Activated CD8-positive, alpha-beta memory T cell treated with anti-CD3 and anti-CD28 coated beads, Interleukin-2, amount 10 ng/mL, durations not matched to agents 7 days and 5 days (primary cell): Measurements from ENCODE around the gene SHISAL2A. TPM values are rescaled to one million over a fixed set of nuclear protein-coding genes. Genes with fewer than 3 reads are reported as not detected.

Experiments used
- ATAC-seq: fragments of 150-1000 bp; cut with Tn5 transposase; one replicate; pipeline ENCODE4 v1.10.0; 2021; ENCODE audit warnings: moderate library complexity
- CTCF ChIA-PET: fragments of 350-600 bp; sonication (Branson Sonifier 250); formaldehyde crosslinking; loops from one replicate; lab custom pipeline; 2021; ENCODE audit warnings: antibody characterized with exemption; lab: Charles Lee
- DNase-seq: peaks from one replicate; pipeline ENCODE4 v3.0.0-alpha.2; 2020
- H3K27ac Mint-ChIP-seq: one replicate; pipeline ENCODE4 v1.8.0; 2021; ENCODE audit warnings: mild to moderate bottlenecking, mixed read lengths
- H3K27me3 Mint-ChIP-seq: one replicate; pipeline ENCODE4 v1.8.0; 2021; ENCODE audit warnings: mixed read lengths
- H3K36me3 Mint-ChIP-seq: one replicate; pipeline ENCODE4 v1.8.0; 2021; ENCODE audit warnings: mild to moderate bottlenecking, mixed read lengths
- H3K4me1 Mint-ChIP-seq: one replicate; pipeline ENCODE4 v1.8.0; 2021; ENCODE audit warnings: mixed read lengths
- H3K4me3 Mint-ChIP-seq: one replicate; pipeline ENCODE4 v1.8.0; 2021; ENCODE audit warnings: mild to moderate bottlenecking, moderate library complexity, mixed read lengths
- H3K9me3 Mint-ChIP-seq: one replicate; pipeline ENCODE4 v1.8.0; 2022; ENCODE audit warnings: low read depth, mixed read lengths
- total RNA-seq, 2 experiments: library from RNA; stranded (reverse); gene quantifications; one replicate each; pipeline ENCODE4 v1.2.3, GENCODE V29; 2021

Gene SHISAL2A
- total RNA-seq, 2 experiments from 2014 or later = 5.7 to 11.0 TPM

DNA sequence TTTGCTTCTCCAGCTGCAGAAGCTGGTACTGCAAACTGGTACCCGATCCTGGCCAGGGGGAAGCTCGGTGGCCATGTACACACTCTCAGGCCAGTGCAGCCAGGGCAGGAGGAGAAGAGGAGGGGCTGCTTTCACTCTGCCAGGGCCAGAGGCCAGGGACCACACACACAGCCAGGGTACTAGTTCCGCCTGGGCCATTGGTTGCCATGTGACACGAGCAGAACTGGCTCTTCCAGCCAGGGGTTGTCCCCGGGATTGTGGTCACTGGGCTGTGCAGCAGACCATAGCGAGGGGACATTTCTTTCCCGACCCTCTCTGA lies 3.7 kb upstream of the SHISAL2A start:
- H3K27me3 Mint-ChIP-seq = peaks cover 3% of the 10 kb centered on the region
- ATAC-seq (no peak), DNase-seq (no peak)
- H3K9me3 Mint-ChIP-seq = no peaks in the 10 kb centered on the region
- no peak overlapping the region for H3K27ac Mint-ChIP-seq
- CTCF ChIA-PET = no interaction called here
- H3K4me1 Mint-ChIP-seq = peaks cover 20% of the 10 kb centered on the region
- no peaks in the 10 kb centered on the region for H3K36me3 Mint-ChIP-seq
- no peak overlapping the region for H3K4me3 Mint-ChIP-seq

DNA sequence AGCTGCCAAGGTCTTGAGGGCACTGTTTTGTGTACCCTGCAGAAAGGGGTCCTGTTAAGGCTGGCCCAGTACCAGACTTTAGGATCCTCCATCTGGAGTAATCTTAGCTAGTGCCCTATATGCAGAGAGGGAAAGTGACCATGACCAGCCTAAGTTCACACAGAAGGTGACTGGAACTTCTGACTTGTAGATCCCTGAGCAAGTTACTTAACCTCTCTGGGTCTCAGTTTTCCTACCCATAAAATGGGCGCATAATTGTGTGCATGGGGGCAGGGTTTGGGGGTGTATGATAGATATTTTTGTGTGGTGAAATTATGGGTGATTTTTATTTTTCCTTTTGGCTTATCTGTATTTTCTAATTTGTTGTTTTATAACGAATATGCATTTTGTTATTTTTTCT lies 3.3 kb upstream of the SHISAL2A start:
- ATAC-seq (no peak), DNase-seq (no peak)
- CTCF ChIA-PET = no interaction called here
- Mint-ChIP-seq H3K27me3 (peaks cover 3% of the 10 kb centered on the region), H3K4me1 (peaks cover 23% of the 10 kb centered on the region), H3K36me3 (no peaks in the 10 kb centered on the region), H3K9me3 (no peaks in the 10 kb centered on the region), H3K4me3 (no peak overlapping the region), H3K27ac (no peak overlapping the region)

DNA sequence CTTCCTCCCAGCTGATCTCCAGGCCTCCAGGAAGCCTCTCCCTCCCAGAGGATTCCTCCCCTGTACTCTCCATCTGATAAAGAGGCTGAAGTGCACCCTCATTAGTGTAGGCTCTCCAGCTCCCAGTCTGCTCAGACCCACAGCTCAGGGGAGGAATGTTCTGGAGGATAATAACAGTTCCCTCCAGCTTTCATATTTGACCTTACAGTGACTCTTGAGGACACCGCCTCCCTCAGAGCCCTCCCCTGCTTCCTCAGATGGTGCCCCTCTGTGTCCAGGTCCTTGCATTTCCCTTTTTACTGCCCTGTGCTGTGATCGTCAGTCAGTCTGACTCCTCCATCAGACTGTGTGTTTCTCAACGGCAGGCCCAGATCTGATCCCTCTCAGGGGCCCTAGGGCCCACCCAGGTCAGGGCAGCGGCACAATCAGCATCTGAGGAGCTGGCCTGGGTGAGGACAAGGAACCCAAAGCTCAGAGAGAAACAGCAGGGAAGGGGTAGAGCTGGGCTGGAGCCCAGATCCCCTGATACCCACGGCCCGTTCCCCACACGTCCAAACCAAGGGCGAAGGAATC lies 1.1 kb upstream of the SHISAL2A start:
- Mint-ChIP-seq H3K27ac (peak overlapping the region; percentile 83), H3K4me3 (peak overlapping the region; percentile 76), H3K36me3 (no peaks in the 10 kb centered on the region), H3K4me1 (peaks cover 42% of the 10 kb centered on the region), H3K9me3 (no peaks in the 10 kb centered on the region), H3K27me3 (peaks cover 3% of the 10 kb centered on the region)
- ATAC-seq = peak; percentile 4
- DNase-seq = no peak
- CTCF ChIA-PET = interaction anchor here (1.3 to 1.6 kb wide), 2 partner anchors 10 to 54 kb away, joined by 4 read pairs; no protein-coding TSS in a partner anchor

DNA sequence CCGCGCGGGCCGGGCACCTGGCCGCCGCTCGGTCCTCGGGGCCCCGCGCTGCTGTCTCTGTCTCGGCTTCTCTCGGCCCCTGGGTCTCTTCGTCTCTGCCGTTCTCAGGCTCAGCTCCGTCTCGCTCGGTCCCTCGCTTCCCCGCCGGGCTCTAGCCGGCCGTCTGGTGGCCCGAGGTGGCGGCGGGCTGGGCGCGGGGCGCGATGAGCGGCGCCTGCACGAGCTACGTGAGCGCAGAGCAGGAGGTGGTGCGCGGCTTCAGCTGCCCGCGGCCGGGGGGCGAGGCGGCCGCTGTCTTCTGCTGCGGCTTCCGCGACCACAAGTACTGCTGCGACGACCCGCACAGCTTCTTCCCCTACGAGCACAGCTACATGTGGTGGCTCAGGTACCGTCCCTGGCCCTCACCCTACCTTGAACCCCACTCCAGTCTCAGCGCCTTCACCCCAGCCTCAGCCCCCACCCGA lies 355 bp downstream of the SHISAL2A start:
- peak overlapping the region; percentile 76 for H3K4me3 Mint-ChIP-seq
- H3K36me3 Mint-ChIP-seq = peaks cover 3% of the 10 kb centered on the region
- peaks cover 3% of the 10 kb centered on the region for H3K27me3 Mint-ChIP-seq
- H3K9me3 Mint-ChIP-seq = no peaks in the 10 kb centered on the region
- CTCF ChIA-PET = interaction anchor here (1.0 to 1.5 kb wide), 2 partner anchors 15 to 265 kb away, joined by 3 read pairs; no protein-coding TSS in a partner anchor
- ATAC-seq (peak; percentile 18), DNase-seq (peak; percentile 56)
- peak overlapping the region; percentile 85 for H3K27ac Mint-ChIP-seq
- peaks cover 57% of the 10 kb centered on the region for H3K4me1 Mint-ChIP-seq

DNA sequence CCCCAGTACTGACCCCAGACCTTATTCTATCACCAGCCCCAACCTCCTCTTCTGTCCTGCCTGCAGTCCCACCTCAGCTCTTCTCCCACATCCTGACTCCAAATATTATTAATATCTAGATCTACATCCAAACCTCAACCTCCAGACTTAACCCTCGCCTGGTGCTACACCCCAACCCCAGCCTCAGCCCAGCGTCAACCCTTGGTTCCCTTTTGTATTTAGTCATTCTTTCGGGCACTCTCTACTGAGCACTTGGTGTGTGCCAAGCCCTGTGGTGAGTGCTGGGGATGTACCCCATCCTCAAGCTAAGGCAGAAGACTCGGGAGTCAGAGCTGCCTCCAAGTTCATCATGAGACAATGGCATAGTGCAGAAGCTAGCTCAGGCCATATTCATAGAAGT lies 1.1 kb downstream of the SHISAL2A start:
- H3K27ac Mint-ChIP-seq = peak overlapping the region; percentile 85
- no peaks in the 10 kb centered on the region for H3K9me3 Mint-ChIP-seq
- peaks cover 3% of the 10 kb centered on the region for H3K27me3 Mint-ChIP-seq
- CTCF ChIA-PET = interaction anchor here (1.5 to 2.2 kb wide), 3 partner anchors 14 to 81 kb away, joined by 3 to 6 read pairs (median 4); partner anchors contain the start of gene TUT4
- ATAC-seq = no peak
- peaks cover 61% of the 10 kb centered on the region for H3K4me1 Mint-ChIP-seq
- H3K4me3 Mint-ChIP-seq = peak overlapping the region; percentile 76
- DNase-seq = peak; percentile 50
- peaks cover 4% of the 10 kb centered on the region for H3K36me3 Mint-ChIP-seq

DNA sequence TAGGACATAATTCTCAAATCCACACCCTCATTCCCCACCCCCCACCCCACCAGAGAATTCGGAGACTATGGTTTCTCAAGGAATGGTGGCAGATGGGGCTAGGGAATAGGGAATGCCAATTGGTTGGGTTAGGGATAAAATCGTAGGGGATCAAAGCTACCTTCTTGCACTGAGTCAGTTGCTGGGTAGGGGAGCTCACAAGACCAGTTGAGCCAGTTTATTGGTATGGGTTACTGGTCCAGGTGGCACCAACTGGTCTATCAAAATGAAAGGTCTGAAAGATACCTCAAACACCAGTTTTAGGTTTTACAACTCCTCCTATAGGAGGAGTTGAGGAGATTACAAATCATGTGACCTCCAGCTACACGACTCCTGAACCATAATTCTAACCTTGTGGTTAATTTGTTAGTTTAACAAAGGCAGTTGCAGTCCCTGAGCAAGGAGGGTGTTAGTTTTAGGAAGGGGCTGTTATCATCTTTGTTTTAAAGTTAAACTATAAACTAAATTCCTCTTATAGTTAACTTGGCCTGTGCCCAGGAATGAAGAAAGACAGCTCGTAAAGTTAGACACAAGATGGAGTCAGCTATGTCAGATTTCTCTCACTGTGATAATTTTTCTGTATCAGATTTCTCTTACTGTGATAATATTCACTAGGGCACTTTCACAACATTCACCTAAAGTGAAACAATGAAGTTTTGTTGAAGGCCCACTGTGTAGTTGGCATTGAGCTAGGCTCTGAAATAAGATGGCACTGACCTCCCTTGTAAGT lies 2.5 kb downstream of the SHISAL2A start:
- Mint-ChIP-seq H3K36me3 (peaks cover 6% of the 10 kb centered on the region), H3K27me3 (peaks cover 3% of the 10 kb centered on the region), H3K9me3 (no peaks in the 10 kb centered on the region), H3K27ac (peak overlapping the region; percentile 85), H3K4me1 (peaks cover 60% of the 10 kb centered on the region), H3K4me3 (peak overlapping the region; percentile 38)
- DNase-seq = no peak
- ATAC-seq = no peak
- CTCF ChIA-PET = interaction anchor here (0.7 to 2.2 kb wide), 6 partner anchors 8 to 232 kb away, joined by 3 to 6 read pairs (median 4); partner anchors contain the start of genes ORC1, PRPF38A and TUT4

DNA sequence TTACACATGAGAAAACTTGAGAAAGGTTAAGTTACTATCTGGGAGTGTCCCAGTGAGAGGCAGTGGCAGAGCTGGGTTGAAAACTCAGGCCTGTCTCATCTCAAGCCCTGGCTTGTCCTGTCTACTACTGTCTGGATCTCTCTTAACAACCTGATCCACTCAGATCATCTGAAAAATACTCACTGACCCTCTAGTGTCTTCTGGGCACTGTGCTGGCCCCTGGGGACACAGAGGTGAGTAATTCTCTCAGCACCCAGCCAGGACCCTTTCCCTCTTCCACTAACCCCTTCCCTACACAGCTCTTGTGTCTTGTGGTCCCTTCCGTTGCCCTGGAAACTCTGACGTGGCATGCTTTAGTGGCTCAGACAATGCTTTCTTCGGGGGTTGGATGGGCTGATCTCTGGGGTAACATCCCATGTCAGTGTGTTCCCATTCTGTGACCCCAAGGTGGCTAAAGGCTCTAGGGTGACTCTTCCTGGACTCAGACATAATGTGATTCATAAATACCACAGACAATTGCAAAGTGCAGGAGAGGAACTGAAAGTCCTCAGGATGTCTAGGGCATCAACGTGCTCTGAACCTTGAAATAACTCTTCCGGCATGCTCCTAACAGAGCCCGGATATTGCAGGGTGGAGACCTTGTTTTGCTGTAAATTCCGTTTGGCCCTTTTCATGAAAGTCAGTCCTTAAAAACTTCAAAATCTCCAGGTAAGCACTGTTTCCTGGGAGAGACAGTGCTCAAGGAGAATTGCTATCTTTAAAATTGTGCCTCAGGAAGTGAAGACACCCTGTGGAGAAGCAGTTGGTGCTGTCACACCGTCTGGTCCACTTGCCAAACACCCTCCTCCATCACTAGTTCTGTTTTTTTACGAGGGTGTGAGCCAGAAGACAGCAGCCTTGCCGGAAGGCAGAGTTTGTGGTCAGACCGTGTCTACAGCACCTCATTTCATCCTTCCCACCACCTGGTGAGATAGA lies 4.0 kb downstream of the SHISAL2A start:
- Mint-ChIP-seq H3K36me3 (peaks cover 9% of the 10 kb centered on the region), H3K4me3 (peak overlapping the region; percentile 65), H3K27ac (peak overlapping the region; percentile 96), H3K9me3 (no peaks in the 10 kb centered on the region), H3K27me3 (peaks cover 3% of the 10 kb centered on the region), H3K4me1 (peaks cover 63% of the 10 kb centered on the region)
- ATAC-seq = peak; percentile 67
- DNase-seq = peak; percentile 88
- CTCF ChIA-PET = interaction anchor here (0.7 to 1.6 kb wide), 4 partner anchors 10 to 30 kb away, joined by 3 to 4 read pairs (median 3); no protein-coding TSS in a partner anchor

DNA sequence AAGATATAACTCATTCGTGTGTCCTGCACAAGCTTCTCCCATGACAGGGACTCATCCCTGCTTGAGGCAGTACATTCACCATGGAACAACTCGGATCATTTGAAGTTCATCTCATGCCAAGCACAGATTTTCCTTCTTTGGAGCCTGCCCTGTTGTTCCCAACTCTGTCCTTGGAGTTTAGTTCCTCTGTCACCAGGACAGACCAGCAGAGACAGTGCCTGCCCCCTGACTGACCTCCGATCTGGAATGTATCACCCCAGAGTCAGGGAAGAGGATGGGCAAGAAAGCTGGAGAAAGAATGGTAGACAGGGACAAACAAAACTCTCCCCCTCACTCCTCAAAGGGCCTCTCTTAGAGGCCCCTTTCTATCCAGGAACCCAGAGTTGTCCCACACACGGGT lies 5.0 kb downstream of the SHISAL2A start:
- Mint-ChIP-seq H3K4me3 (no peak overlapping the region), H3K27ac (peak overlapping the region; percentile 96), H3K27me3 (no peaks in the 10 kb centered on the region), H3K9me3 (no peaks in the 10 kb centered on the region), H3K4me1 (peaks cover 60% of the 10 kb centered on the region), H3K36me3 (peaks cover 9% of the 10 kb centered on the region)
- CTCF ChIA-PET = interaction anchor here (0.7 to 1.6 kb wide), 5 partner anchors 11 to 86 kb away, joined by 3 to 4 read pairs (median 3); no protein-coding TSS in a partner anchor
- no peak for DNase-seq
- ATAC-seq = no peak

DNA sequence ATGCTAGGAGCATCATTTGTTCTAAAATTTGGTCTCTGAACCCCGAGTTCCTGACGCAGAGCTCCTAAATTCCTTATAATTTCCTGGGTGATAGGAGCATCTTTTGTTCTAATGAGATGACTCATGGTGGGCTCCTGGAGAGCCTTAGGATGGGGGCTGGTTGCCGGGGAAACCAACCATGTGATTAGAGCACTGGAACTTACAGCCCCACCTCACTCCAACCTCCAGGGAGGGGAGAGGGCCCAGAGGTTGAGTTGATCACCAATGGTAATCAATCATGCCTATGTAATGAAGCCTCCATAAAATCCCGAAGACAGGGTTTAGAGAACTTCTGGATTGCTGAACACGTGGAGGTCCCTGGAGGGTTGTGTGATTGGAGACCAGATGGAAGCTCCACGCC lies 7.7 kb downstream of the SHISAL2A start:
- no peak for DNase-seq
- ATAC-seq = no peak
- peaks cover 37% of the 10 kb centered on the region for H3K4me1 Mint-ChIP-seq
- H3K27ac Mint-ChIP-seq = no peak overlapping the region
- no peaks in the 10 kb centered on the region for H3K9me3 Mint-ChIP-seq
- peaks cover 12% of the 10 kb centered on the region for H3K36me3 Mint-ChIP-seq
- CTCF ChIA-PET = no interaction called here
- H3K27me3 Mint-ChIP-seq = no peaks in the 10 kb centered on the region
- H3K4me3 Mint-ChIP-seq = no peak overlapping the region

DNA sequence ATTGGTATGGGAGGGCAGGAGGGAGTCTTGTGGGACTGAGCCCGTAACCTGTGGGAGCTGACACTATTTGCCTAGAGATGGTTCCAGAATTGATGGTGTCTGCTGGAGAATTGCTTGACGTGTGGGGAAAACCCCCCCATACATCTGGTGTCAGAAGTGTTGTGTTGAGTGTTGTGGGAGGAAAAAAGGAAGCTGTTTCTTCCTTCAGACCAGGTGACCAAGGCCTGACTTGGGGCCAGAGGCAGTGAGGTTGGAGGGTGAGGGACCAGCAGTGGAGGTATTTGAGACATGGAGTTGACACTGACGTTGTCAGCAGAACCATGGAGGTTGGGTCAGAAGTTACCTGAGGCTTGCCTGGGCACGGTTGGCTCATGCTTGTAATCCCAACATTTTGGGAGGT lies 8.3 kb downstream of the SHISAL2A start:
- Mint-ChIP-seq H3K27ac (peak overlapping the region; percentile 8), H3K27me3 (no peaks in the 10 kb centered on the region), H3K4me1 (peaks cover 34% of the 10 kb centered on the region), H3K9me3 (no peaks in the 10 kb centered on the region), H3K4me3 (no peak overlapping the region), H3K36me3 (peaks cover 12% of the 10 kb centered on the region)
- no peak for DNase-seq
- CTCF ChIA-PET = interaction anchor here (0.9 kb wide), 1 partner anchor 18 kb away, joined by 3 read pairs; no protein-coding TSS in a partner anchor
- ATAC-seq = no peak

DNA sequence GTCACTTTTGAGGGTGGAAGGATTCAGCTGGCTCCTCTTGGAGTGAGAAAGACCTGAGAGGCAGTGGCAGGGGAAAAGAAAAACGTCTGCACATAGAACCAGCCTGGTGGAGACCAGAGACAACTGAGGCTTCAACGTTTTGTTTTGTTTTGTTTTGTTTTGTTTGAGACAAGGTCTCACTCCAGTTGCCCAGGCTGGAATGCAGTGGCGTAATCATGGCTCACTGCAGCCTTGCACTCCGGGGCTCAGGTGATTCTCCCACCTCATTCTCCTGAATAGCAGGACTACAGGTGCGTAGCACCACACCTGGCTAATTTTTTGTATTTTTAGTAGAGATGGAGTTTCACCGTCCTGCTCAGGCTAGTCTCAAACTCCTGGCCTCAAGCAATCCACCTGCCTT lies 12.3 kb downstream of the SHISAL2A start:
- H3K9me3 Mint-ChIP-seq = no peaks in the 10 kb centered on the region
- H3K27ac Mint-ChIP-seq = no peak overlapping the region
- ATAC-seq (no peak), DNase-seq (no peak)
- H3K36me3 Mint-ChIP-seq = peaks cover 6% of the 10 kb centered on the region
- CTCF ChIA-PET = interaction anchor here (1.1 kb wide), 1 partner anchor 9 kb away, joined by 6 read pairs; no protein-coding TSS in a partner anchor
- H3K4me1 Mint-ChIP-seq = peaks cover 6% of the 10 kb centered on the region
- H3K27me3 Mint-ChIP-seq = no peaks in the 10 kb centered on the region
- H3K4me3 Mint-ChIP-seq = no peak overlapping the region

DNA sequence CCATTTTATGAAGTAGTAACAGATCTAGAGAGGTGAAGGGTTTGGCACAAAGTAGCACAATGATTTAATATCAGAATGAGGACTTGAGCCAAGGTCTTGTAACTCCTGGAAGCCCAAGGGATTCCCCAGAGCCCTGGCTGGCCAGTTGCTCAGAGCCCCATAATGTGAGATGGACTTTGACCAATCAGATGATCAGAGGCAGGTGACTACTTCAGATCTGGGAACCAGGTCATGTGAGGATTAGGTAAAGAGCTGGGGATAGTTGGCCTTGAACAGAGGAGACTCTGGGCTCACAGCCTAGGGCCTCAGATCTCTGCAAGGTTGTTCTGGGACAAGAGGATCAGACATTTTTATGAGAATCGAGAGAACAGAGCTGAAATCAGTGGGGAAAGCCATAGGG lies 18.9 kb downstream of the SHISAL2A start:
- Mint-ChIP-seq H3K4me3 (no peak overlapping the region), H3K27me3 (no peaks in the 10 kb centered on the region), H3K27ac (no peak overlapping the region), H3K9me3 (no peaks in the 10 kb centered on the region), H3K36me3 (peaks cover 4% of the 10 kb centered on the region), H3K4me1 (no peaks in the 10 kb centered on the region)
- DNase-seq (no peak), ATAC-seq (no peak)
- CTCF ChIA-PET = no interaction called here
